ENCODE results near the gene KRT1.

DNA sequence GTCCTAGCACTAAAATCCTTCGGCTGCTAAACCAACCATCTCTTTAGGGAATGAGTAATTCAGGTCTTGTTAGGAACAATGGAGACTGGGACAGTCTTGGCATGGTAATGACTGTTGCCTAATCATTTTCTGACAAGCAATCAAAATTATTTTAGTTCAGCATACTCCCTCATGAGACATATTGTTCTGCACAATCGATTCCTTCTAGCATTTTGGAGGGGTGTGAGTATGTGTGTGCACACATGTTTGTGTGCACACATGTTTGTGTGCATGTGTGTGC lies 2.1 kb upstream of the KRT1 start:
- TF ChIP-seq, protein P1, sequence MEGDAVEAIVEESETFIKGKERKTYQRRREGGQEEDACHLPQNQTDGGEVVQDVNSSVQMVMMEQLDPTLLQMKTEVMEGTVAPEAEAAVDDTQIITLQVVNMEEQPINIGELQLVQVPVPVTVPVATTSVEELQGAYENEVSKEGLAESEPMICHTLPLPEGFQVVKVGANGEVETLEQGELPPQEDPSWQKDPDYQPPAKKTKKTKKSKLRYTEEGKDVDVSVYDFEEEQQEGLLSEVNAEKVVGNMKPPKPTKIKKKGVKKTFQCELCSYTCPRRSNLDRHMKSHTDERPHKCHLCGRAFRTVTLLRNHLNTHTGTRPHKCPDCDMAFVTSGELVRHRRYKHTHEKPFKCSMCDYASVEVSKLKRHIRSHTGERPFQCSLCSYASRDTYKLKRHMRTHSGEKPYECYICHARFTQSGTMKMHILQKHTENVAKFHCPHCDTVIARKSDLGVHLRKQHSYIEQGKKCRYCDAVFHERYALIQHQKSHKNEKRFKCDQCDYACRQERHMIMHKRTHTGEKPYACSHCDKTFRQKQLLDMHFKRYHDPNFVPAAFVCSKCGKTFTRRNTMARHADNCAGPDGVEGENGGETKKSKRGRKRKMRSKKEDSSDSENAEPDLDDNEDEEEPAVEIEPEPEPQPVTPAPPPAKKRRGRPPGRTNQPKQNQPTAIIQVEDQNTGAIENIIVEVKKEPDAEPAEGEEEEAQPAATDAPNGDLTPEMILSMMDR (IDR thresholded peaks at IDR 0.05) = no peak
- no peak for TF ChIP-seq POLR2A (IDR thresholded peaks at IDR 0.05)
- no peak for TF ChIP-seq POLR2AphosphoS5 (IDR thresholded peaks at IDR 0.05)

All from suprapubic skin (tissue), 4 donors.